SK-N-SH (cell line): Measurements from ENCODE around the gene SPDYE1. TPM values are rescaled to one million over a fixed set of nuclear protein-coding genes. Genes with fewer than 3 reads are reported as not detected.
A peak's percentile ranks its signal among the peaks of the same experiment; 100 is the strongest.

Experiments
- CTCF ChIA-PET: fragments of 300-600, 350-600 bp; formaldehyde crosslinking; extraction: SDS; loops from one replicate; lab custom pipeline; 2021; lab: Yijun Ruan, JAX
- POLR2A ChIA-PET: fragments of 350-600 bp; sonication (Branson Sonifier 250); formaldehyde crosslinking; extraction: SDS; loops from one replicate; lab custom pipeline; 2020; ENCODE audit warnings: antibody characterized with exemption, inconsistent platforms; lab: Yijun Ruan, JAX
- DNase-seq: peaks from one replicate; pipeline ENCODE4 v3.0.0; 2012
- H2AFZ ChIP-seq: fragments of 200-600 bp; sonication (generic); 2 replicates; pipeline ENCODE4 v1.8.1; 2016; ENCODE audit warnings: antibody characterized with exemption, mild to moderate bottlenecking, low read depth
- H3F3A ChIP-seq: fragments of 200-600 bp; sonication (generic); replicated peaks from 2 replicates; pipeline ENCODE3; 2016; ENCODE audit warnings: antibody characterized with exemption, mild to moderate bottlenecking; ENCODE audit not compliant: insufficient read depth
- H3K27ac ChIP-seq, 2 experiments: fragments of 200-500 bp in 1 of 2; fragments of 200-600 bp in 1 of 2; sonication (Bioruptor generic) in 1 of 2; sonication (generic), shearing (Covaris generic) in 1 of 2; 2 replicates each; pipeline versions ENCODE4 v1.5.1 to v1.6.1; 2014 to 2016; ENCODE audit warnings: low read depth in 2 of 2, inconsistent platforms in 1 of 2, low read length in 1 of 2, mild to moderate bottlenecking in 1 of 2, mixed read lengths in 1 of 2
- H3K27me3 ChIP-seq: fragments of 200-600 bp; sonication (generic), shearing (Covaris generic); 2 replicates; pipeline ENCODE4 v1.6.1; 2016; ENCODE audit warnings: mixed run types; ENCODE audit not compliant: insufficient read depth
- H3K36me3 ChIP-seq, 2 experiments: fragments of 200-500 bp in 1 of 2; fragments of 200-600 bp in 1 of 2; sonication (Bioruptor generic) in 1 of 2; sonication (generic) in 1 of 2; replicated peaks in 1 of 2; 2 replicates each; pipeline versions ENCODE3 to v1.5.1; 2014 to 2016; ENCODE audit warnings: low read length in 1 of 2, mild to moderate bottlenecking in 1 of 2; ENCODE audit not compliant: insufficient read depth in 2 of 2, control insufficient read depth in 1 of 2
- H3K4me1 ChIP-seq, 2 experiments: fragments of 200-500 bp in 1 of 2; fragments of 200-600 bp in 1 of 2; sonication (Bioruptor generic) in 1 of 2; sonication (generic), shearing (Covaris generic) in 1 of 2; 2 replicates each; pipeline versions ENCODE4 v1.5.1 to v1.6.1; 2014 to 2016; ENCODE audit warnings: low read depth in 1 of 2, low read length in 1 of 2, mixed run types in 1 of 2; ENCODE audit not compliant: insufficient read depth in 2 of 2, control insufficient read depth in 1 of 2
- H3K4me2 ChIP-seq: fragments of 200-600 bp; sonication (generic), shearing (Covaris generic); 2 replicates; pipeline ENCODE4 v1.6.1; 2017; ENCODE audit warnings: mixed run types
- H3K4me3 ChIP-seq, 2 experiments: fragments of 200-500 bp in 1 of 2; fragments of 200-600 bp in 1 of 2; sonication (Bioruptor generic) in 1 of 2; sonication (generic), shearing (Covaris generic) in 1 of 2; 2 replicates each; pipeline versions ENCODE4 v1.5.1 to v1.8.1; 2014 to 2016; ENCODE audit warnings: low read depth in 2 of 2, inconsistent platforms in 1 of 2, low read length in 1 of 2, mild to moderate bottlenecking in 1 of 2, mixed read lengths in 1 of 2, moderate library complexity in 1 of 2
- H3K79me2 ChIP-seq: fragments of 200-600 bp; sonication (generic); 2 replicates; pipeline ENCODE4 v1.8.1; 2017; ENCODE audit warnings: mild to moderate bottlenecking; ENCODE audit not compliant: insufficient read depth
- H3K9ac ChIP-seq: fragments of 200-600 bp; sonication (generic); 2 replicates; pipeline ENCODE4 v1.6.1; 2017; ENCODE audit warnings: mixed run types
- H3K9me2 ChIP-seq: fragments of 200-600 bp; sonication (generic); 2 replicates; pipeline ENCODE4 v1.6.1; 2017; ENCODE audit warnings: mixed run types
- H3K9me3 ChIP-seq: fragments of 200-600 bp; sonication (generic); 2 replicates; pipeline ENCODE4 v1.6.1; 2017; ENCODE audit warnings: mixed run types, mild to moderate bottlenecking, moderate library complexity
- H4K20me1 ChIP-seq: fragments of 200-600 bp; sonication (generic); 2 replicates; pipeline ENCODE4 v1.6.1; 2017; ENCODE audit warnings: mild to moderate bottlenecking, mixed run types; ENCODE audit not compliant: insufficient read depth
- CHD2 ChIP-seq: fragments of 150-350 bp; IDR thresholded peaks from 2 replicates; pipeline ENCODE4 v1.6.1; 2018; ENCODE audit warnings: low read length; ENCODE audit not compliant: partially characterized antibody
- ELF1 ChIP-seq: IDR thresholded peaks from 2 replicates; pipeline ENCODE4 v1.4.0; 2012
- EP300 ChIP-seq, 2 experiments: IDR thresholded peaks; 2 replicates each; pipeline versions ENCODE4 v1.4.0 to v1.6.1; 2012; ENCODE audit warnings: borderline replicate concordance in 1 of 2, low read depth in 1 of 2, low read length in 1 of 2
- EZH2phosphoT487 ChIP-seq: fragments of 200-600 bp; sonication (generic); IDR thresholded peaks from 2 replicates; pipeline ENCODE4 v1.6.1; 2017; ENCODE audit warnings: low read depth, mixed run types, mild to moderate bottlenecking, antibody characterized with exemption, moderate library complexity, borderline replicate concordance
- FOSL2 ChIP-seq: IDR thresholded peaks from 2 replicates; pipeline ENCODE4 v1.4.0; 2012; ENCODE audit warnings: low read depth, mild to moderate bottlenecking, moderate library complexity, borderline replicate concordance
- FOXJ3 ChIP-seq: sonication (generic); formaldehyde crosslinking; IDR thresholded peaks from 2 replicates; pipeline ENCODE4 v1.5.1; 2020; ENCODE audit warnings: mild to moderate bottlenecking, missing genetic modification reagents
- GABPA ChIP-seq: IDR thresholded peaks from 2 replicates; pipeline ENCODE4 v1.4.0; 2012; ENCODE audit warnings: low read depth, mild to moderate bottlenecking
- GATA2 ChIP-seq: sonication (generic); formaldehyde crosslinking; IDR thresholded peaks from 2 replicates; pipeline ENCODE4 v1.5.0; 2020; ENCODE audit warnings: mild to moderate bottlenecking, missing genetic modification reagents
- IRF3 ChIP-seq: fragments of 150-350 bp; IDR thresholded peaks from 2 replicates; pipeline ENCODE4 v1.6.1; 2016; ENCODE audit warnings: mild to moderate bottlenecking, low read depth, low read length
- JUND ChIP-seq: IDR thresholded peaks from 2 replicates; pipeline ENCODE4 v1.4.0; 2012
- MEF2A ChIP-seq: IDR thresholded peaks from 2 replicates; pipeline ENCODE4 v1.4.0; 2012; ENCODE audit warnings: low read depth, borderline replicate concordance
- MXI1 ChIP-seq: IDR thresholded peaks from 2 replicates; pipeline ENCODE4 v1.6.1; 2012; ENCODE audit warnings: mild to moderate bottlenecking, low read depth, low read length, improper control_type of control experiment
- PBX3 ChIP-seq: IDR thresholded peaks from 2 replicates; pipeline ENCODE4; 2012
- POLR2AphosphoS5 ChIP-seq: IDR thresholded peaks from 2 replicates; pipeline ENCODE4 v1.6.1; 2012; ENCODE audit warnings: low read depth, low read length
- RCOR1 ChIP-seq: fragments of 150-350 bp; IDR thresholded peaks from 2 replicates; pipeline ENCODE4 v1.6.1; 2017; ENCODE audit warnings: antibody characterized with exemption, low read length
- RFX5 ChIP-seq: IDR thresholded peaks from 2 replicates; pipeline ENCODE4 v1.6.1; 2012; ENCODE audit warnings: mild to moderate bottlenecking, improper control_type of control experiment, low read length
- RXRA ChIP-seq: IDR thresholded peaks from 2 replicates; pipeline ENCODE4 v1.4.0; 2012; ENCODE audit warnings: low read depth, mild to moderate bottlenecking, borderline replicate concordance
- SIN3A ChIP-seq: IDR thresholded peaks from 2 replicates; pipeline ENCODE4 v1.6.1; 2012; ENCODE audit warnings: low read depth, mild to moderate bottlenecking, low read length, moderate library complexity, borderline replicate concordance
- SMC3 ChIP-seq: IDR thresholded peaks from 2 replicates; pipeline ENCODE4 v1.6.1; 2012; ENCODE audit warnings: low read depth, low read length, improper control_type of control experiment
- TAF1 ChIP-seq: IDR thresholded peaks from 2 replicates; pipeline ENCODE4 v1.6.1; 2012; ENCODE audit warnings: low read depth, mild to moderate bottlenecking, low read length, moderate library complexity, borderline replicate concordance
- USF2 ChIP-seq: fragments of 150-350 bp; IDR thresholded peaks from 2 replicates; pipeline ENCODE4 v1.6.1; 2017; ENCODE audit warnings: antibody characterized with exemption, low read length, low read depth, borderline replicate concordance
- YY1 ChIP-seq: IDR thresholded peaks from 2 replicates; pipeline ENCODE4 v1.4.0; 2012; ENCODE audit warnings: low read depth, mild to moderate bottlenecking
- WGBS: methylation state at CpG from one replicate; pipeline ENCODE4 v1.1.6; 2017; ENCODE audit warnings: low lambda C conversion rate; 5-methylcytosine and 5-hydroxymethylcytosine counted together
- polyA plus RNA-seq, 3 experiments: library from polyadenylated mRNA; depleted of rRNA; stranded (reverse); fragments of >200 nt; gene quantifications; 2 replicates each; pipeline ENCODE4 v1.2.3, GENCODE V29; 2012
- TF ChIP-seq, protein P1 (sequence below): IDR thresholded peaks from 2 replicates; pipeline ENCODE4 v1.4.0; 2012; ENCODE audit warnings: low read depth

Gene SPDYE1
- polyA plus RNA-seq, 1 of the 3 experiments (the other 2 are of a cell fraction), result not detected

- no peak for TF ChIP-seq CHD2
- TF ChIP-seq EZH2phosphoT487, result no peak
- TF ChIP-seq SMC3, result no peak
- no peak for TF ChIP-seq GABPA
- no peak for TF ChIP-seq RXRA
- no peak for TF ChIP-seq MXI1
- no peak for TF ChIP-seq MEF2A
- no peak for TF ChIP-seq EP300 (IDR thresholded peaks at IDR 0.05; ENCODE audit: borderline replicate concordance in 1 of 2, low read depth in 1 of 2, low read length in 1 of 2)
- no peak for TF ChIP-seq YY1
- TF ChIP-seq FOXJ3 (CRISPR knock-in tag), result no peak
- H3K4me2 ChIP-seq, result peak overlapping the region; percentile 90
- no peaks in the 10 kb centered on the region for H3K9me3 ChIP-seq
- peaks cover 31% of the 10 kb centered on the region for H4K20me1 ChIP-seq
- no peaks in the 10 kb centered on the region for H3K27me3 ChIP-seq
- 16% methylated on average over 8 of the region's 8 CpGs for WGBS
- H3K27ac ChIP-seq, result peak overlapping the region; percentile 61 to 95
- peak overlapping the region; percentile 80 for H3K9ac ChIP-seq
- H3K9me2 ChIP-seq, result no peaks in the 10 kb centered on the region
- H3K79me2 ChIP-seq, result peaks cover 44% of the 10 kb centered on the region
- peaks cover 8 to 18% of the 10 kb centered on the region in 2 experiments for H3K36me3 ChIP-seq
- peaks cover 8% of the 10 kb centered on the region for H3F3A ChIP-seq
- ChIA-PET POLR2A (interaction anchor here (0.6 to 1.7 kb wide), 9 partner anchors 9 to 157 kb away, joined by 3 to 11 read pairs (median 6); partner anchors contain the start of genes PGAM2 and YKT6), CTCF (interaction anchor here (1.0 to 1.9 kb wide), 5 partner anchors 14 to 152 kb away, joined by 3 to 8 read pairs (median 4); no protein-coding TSS in a partner anchor)
- H3K4me3 ChIP-seq, result peak overlapping the region; percentile 75 to 94
- H2AFZ ChIP-seq, result peak overlapping the region; percentile 86
- no peak for DNase-seq
- H3K4me1 ChIP-seq, result peaks cover 9 to 26% of the 10 kb centered on the region in 2 experiments
These were observed 46.2 kb downstream of the SPDYE1 start for GRCh38 chr7:44043902-44044301.

DNA sequence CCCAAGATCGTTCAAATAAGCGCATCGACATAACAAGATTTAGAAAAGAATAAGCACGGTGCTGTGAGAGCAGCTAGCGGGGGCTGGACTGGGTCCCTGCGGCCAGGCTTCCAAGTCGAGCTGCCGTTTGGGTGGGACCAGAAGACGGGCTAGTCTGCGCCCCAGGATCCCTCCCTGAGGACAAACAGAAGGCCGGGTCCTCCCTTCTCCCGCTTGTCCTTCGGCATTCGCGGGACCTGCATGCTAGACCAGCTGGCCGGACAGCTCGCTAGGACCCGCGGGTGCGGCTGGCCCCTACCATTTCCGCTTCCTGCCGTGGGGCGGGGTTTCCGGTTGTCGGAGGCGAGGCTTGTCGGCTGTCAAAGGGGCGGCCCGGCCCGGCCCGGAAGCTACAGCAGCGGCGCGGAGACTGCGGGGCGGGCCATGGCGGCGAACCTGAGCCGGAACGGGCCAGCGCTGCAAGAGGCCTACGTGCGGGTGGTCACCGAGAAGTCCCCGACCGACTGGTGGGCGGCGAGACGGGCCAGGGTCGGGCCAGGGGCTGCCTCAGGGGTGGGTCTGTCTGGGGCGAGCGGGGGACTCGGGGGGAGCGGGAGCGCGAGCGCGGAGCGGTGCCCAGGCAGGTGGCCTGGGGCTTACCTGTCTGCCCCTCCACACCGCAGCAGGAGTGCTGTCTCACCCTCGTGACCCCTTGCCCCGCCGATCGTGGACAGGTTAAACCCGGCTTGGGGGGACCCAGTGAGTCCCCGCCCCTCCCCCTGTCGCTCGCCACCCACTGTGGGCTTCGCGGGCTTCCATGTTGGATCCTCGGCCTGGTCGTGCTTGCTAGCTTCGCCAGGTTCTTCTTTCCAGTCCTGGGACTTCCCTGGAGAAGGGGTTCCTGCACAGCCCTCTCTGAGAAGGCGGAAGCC is 46.9 kb downstream of the SPDYE1 start, which contains the start of gene DBNL:
Gene DBNL, plus strand, starts transcription at position 388 of the 911 bp plus-strand sequence. Its CDS starts 36 bp downstream, at position 424.
- WGBS, result under 1% methylated on average over 55 of the region's 74 CpGs
- Histone ChIP-seq H3K4me1 (peaks cover 9 to 26% of the 10 kb centered on the region in 2 experiments), H3K79me2 (peaks cover 51% of the 10 kb centered on the region), H3K9me3 (no peaks in the 10 kb centered on the region), H3K36me3 (peaks cover 11 to 21% of the 10 kb centered on the region in 2 experiments), H3F3A (peaks cover 8% of the 10 kb centered on the region), H3K27ac (peak within 1 kb of the TSS; percentile 61 to 95), H3K4me3 (peak within 1 kb of the TSS; percentile 75 to 94), H2AFZ (peak within 1 kb of the TSS; percentile 86), H3K4me2 (peak within 1 kb of the TSS; percentile 90), H4K20me1 (peaks cover 37% of the 10 kb centered on the region), H3K9me2 (no peaks in the 10 kb centered on the region), H3K9ac (peak within 1 kb of the TSS; percentile 80), H3K27me3 (no peaks in the 10 kb centered on the region)
- ChIA-PET CTCF (interaction anchor here (0.7 to 1.9 kb wide), 6 partner anchors 13 to 152 kb away, joined by 3 to 8 read pairs (median 4); no protein-coding TSS in a partner anchor), POLR2A (interaction anchor here (0.6 to 1.7 kb wide), 11 partner anchors 9 to 175 kb away, joined by 3 to 11 read pairs (median 5); partner anchors contain the start of genes MRPS24, PGAM2 and YKT6)
- DNase-seq, result peak; percentile 99
- TF ChIP-seq FOXJ3 (CRISPR knock-in tag) (no peak), FOSL2 (no peak), RFX5 (no peak), TAF1 (peak; percentile 89; the same call in 1 of the 2 replicates), RCOR1 (no peak), PBX3 (peak; percentile 69), POLR2AphosphoS5 (peak; percentile 99), SIN3A (peak; percentile 97), JUND (no peak), MXI1 (peak; percentile 94), ELF1 (peak; percentile 94), GATA2 (no peak), YY1 (peak; percentile 81), USF2 (no peak; the same call in 1 of the 2 replicates), IRF3 (no peak), EP300 (IDR thresholded peaks at IDR 0.05; ENCODE audit: borderline replicate concordance in 1 of 2, low read depth in 1 of 2, low read length in 1 of 2) (no peak), EZH2phosphoT487 (no peak)
- TF ChIP-seq, protein P1, sequence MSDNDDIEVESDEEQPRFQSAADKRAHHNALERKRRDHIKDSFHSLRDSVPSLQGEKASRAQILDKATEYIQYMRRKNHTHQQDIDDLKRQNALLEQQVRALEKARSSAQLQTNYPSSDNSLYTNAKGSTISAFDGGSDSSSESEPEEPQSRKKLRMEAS, result peak; percentile 97
